Pulmonary artery endothelial cell (primary cell): Measurements from ENCODE around the gene CFAP58. TPM values are rescaled to one million over a fixed set of nuclear protein-coding genes. Genes with fewer than 3 reads are reported as not detected.

Experiments used
- DNase-seq: peaks from one replicate; pipeline ENCODE4 v3.0.0-alpha.2; 2011; ENCODE audit warnings: low read depth, low spot score
- total RNA-seq: library from RNA; depleted of rRNA; stranded (reverse); fragments of >200 nt; gene quantifications from 2 replicates; pipeline ENCODE4 v1.2.3, GENCODE V29; 2014

Gene CFAP58
- total RNA-seq, 1 donor from 2014 or later = 0.46 TPM

DNA sequence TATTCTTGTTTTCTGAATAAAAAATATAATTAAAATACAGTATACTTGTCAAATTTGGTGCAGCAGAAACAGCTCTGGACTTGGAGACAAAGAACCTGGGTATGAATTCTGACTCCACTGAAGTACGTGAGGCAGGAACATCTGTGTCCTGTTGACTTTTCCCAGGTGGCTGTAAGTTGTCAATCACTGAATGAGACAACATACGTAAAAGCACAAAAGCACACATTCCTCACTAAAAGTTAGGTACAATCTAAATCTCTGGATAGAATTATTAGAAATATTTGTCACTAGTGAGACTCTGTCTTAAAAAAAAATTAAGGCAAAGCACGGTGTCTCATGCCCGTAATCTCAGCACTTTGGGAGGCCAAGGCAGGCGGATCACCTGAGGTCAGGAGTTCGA is 18.1 kb downstream of the CFAP58 start:
- DNase-seq = no peak

DNA sequence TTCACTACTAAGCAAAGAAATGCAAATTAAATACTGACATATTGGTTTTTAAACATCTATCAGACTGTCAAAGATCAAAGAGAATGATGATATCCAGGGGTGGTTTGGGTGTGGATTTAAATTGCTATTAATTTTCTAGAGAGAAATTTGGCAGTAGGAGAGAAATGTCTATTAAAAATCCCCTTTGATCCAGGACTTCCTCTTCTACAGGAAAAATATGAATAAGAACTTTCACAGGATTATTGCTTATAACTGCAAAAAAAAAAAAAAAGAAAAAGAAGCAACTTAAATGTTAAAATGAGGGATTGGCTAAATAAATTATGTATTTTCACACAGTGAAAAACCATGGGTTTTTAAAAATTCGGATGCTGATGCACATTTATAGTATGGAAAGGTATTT is 21.0 kb downstream of the CFAP58 start:
- no peak for DNase-seq

DNA sequence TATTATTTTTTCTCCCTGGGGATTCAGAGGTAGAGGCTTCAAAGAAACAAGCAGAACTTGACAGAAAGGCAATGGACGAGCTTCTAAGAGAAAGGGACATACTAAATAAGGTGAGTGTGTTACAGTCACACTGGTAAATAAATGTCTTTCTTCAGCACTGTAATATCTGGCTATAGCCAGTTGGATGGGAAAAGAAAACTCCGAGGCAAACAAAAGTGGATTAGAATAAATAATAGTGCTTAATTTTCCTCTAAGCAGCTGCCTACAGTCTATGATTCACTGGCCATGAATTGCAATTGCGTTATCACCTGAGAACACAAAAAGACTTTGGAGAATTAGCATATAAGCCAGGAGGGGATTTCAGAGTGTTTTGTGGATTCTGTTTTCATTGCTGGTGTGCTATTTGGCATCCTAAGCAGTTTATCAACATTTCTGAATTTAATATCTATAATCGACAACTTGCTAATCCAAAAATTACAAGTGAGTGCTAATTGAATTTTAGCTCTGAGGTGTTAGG is 23.2 kb downstream of the CFAP58 start:
- DNase-seq = no peak

DNA sequence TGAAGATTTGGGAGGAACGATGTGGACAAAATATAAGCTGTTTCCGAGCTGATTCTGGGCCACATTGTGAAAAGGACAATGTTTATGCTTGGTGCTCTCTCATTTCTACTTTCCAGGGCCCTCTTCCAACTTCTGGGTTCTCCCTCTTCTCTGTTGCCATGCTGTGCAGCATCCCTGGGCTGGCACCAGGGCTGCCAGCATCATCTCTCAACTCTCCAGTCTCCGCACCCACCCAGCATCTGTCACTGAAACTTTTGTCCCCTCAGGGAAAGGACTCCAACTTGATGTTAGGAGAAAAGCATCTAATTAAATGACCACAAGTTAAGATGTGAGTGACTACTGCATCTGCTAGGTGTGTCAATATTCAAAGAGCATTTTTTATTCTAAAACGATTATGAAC is 26.7 kb downstream of the CFAP58 start:
- DNase-seq = no peak

DNA sequence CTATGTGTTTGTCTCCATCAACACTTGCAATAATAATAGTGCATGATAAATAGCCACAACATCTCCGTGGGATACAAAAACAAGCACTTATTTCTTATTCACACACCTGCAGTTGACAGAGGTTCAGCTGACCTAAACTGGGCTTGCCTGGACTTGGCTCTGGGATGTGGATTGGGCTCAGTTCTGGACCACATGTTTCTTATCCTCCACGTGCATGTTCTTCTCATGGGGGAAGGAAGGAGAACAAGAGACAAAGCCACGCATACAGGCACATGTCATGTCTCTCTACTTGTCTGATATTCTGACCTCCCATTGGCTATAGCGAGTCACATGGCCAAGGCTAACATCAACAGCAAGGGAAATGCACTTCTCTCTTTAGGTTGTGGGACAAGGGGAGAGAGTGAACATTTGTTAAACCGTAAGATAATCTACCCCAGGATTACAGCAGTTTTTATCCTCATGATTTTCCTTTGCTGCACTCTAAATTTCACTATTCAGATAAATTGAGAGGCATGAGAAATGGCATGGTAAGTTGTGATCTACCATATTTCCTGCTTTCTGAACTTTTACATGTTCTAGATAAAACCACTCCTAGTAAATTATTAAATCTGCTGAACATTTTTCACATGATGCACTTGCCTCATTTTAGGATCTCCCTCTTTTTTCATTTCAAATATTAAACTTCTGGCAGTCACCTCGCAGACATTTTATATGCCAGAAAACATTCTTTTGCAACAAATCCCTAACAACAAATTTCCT is 33.7 kb downstream of the CFAP58 start:
- DNase-seq = no peak

DNA sequence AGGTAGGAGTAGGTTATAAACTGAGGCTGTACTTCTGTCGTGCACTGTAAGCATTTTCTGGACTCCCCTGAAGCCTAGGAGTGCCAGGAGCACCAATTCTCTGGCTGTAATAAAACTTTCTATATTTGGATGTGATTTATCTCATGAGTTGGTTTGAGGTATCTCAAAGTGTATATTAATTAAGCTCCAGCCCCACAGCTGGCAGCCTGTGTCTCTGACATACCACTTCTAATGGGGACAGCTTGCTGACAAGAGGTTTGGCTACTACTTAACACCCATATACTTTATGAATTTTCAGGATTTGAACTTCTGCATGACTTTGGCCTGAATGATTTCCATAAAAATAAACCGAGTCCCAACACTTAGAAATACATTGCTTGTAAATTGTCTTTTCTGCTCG is 35.2 kb downstream of the CFAP58 start:
- no peak for DNase-seq

DNA sequence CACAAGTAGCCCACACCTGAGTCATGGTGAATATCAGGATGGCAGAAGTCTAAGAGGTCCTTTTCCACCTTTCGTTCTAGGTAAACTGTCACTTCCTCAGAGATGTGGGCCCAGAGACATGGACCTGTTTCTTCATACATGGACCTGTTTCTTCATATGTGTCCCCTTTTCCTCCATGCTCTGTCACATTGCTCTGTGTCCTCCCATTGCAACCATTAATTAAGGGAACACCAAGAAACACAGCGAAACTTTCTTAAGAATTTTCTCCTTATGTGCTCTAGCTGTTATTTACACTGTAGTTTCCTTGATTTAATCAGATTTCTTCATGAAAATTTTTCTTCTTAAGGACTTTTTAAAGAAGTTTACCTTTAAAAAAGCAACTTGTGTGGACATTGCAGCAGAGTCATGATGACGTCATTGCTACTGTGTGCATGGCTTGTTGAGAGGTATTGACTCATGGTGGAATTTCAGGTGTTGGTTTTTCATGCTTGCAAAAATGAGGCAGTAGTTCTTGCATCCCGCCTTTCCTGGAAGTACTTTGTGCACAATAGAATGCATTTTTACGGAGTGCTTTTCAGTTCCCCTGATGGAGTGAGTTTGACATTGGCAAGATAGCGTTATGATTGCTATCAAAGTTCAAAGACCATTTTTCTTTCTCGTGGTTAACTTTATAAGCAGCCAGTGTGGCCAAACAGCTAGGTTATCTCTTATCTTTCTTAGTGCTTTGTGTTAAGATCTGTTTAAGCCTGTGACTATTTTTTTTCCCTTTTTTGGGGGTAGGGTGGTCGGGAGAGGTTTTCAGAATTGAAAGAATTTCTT is 37.7 kb downstream of the CFAP58 start:
- DNase-seq = no peak

DNA sequence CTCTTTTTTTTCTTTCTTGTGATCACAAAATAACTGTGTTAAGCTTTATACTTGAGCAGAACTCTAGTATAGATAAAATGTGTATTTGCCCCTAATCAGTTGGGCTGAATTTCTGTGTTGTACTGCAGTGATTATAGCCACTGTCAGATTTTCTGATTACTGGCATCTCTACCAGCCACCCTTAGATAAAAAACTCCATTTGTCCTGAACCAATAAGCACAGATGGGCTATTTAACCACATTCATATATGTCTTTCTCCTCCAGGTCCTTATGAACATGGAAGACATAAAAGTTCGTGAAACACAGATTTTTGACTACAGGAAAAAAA is 38.3 kb downstream of the CFAP58 start:
- no peak for DNase-seq

DNA sequence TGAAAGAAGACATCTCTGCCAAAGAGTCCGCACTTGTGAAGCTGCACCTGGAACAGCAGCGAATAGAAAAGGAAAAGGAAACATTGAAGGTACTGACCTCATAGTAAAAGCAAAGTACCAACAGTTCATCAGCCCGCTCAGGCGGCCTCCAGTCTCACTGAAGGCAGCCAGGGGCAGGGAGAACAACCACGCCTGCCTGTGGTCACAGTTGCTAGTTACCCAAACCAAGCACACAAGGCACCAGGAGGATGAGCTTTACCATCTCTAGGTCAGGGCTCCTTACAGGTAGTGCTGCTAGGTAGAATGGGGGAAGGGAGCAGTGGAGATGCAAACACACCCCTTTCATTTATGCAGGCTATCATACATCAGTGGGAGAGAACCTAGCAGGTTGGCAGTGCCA is 39.8 kb downstream of the CFAP58 start:
- DNase-seq = no peak

DNA sequence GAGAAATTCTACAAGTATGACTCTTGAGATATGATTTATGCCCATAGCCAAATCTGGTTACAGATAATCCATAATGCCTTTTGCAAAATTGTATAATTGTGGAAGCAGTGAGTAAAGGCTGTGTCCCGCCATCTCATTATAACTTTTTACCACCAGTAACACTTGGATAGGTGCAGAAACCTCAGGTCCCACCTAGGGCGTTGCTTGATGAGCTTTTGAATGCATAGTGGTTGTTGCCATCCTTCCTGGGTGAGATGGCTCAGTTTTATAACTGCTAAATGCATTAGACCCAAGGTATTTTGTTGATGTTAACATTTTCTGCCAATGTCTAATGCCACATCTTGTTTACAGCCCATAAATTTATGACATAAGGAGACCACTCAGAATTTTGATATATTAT is 42.9 kb downstream of the CFAP58 start:
- no peak for DNase-seq

DNA sequence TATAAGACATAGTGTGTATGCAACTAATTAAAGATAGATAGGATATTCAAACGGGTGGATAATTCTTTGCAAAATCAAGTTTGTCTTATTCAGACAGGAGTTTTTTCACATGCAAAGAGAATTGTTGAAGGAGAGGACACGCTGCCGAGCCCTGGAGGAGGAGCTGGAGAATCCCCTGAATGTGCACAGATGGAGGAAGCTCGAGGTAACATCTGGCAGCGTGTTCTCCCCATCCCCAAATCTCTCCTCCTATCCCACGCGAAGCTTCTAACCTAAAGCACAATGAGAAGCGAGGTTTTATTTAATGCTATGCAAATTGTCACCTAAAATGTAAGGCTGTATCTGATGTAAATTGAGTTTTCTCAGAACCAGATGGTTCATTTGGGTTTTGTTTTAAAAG is 50.0 kb downstream of the CFAP58 start:
- DNase-seq = no peak

DNA sequence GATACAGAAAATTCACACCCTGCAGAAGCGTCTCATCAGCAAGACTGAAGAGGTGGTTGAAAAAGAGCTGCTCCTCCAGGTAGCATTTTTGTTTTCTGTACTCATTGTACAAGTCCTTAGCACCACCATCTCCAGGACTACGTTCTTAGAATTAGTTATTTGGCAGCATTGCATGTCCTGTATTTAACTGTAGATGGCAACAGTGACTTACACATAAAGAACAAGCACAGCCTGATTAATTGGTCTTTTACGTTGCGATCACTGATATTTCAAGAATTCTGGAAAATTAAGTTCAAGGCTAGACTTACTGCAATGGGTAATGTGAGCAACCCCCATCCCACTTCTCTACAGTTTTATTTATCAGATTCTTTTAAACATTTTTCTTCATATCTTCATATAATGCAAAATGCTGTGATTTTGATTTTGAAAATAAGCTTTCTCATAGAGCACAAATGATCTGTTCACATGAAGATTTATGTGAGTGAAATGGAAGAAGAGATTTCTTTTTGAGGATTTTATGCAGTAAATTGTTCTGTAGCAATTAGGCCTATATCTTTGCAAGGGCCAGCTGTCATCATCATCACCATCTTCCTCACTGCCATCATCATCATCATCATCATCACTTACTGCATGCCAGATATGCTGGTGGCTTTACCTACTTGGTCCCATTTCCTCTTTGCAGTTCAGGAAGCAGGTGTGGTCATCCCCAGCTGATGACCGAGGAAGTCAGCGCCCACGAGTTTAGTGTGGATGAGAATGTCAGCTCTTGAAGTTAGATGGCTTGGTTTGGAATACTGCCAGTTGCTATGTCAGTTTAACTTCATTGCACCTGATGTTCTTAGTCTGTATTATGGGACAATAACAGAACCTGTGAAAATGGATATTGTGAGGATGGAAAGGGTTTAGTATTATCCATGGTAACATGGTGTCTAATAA is 53.4 kb downstream of the CFAP58 start:
- DNase-seq = no peak

DNA sequence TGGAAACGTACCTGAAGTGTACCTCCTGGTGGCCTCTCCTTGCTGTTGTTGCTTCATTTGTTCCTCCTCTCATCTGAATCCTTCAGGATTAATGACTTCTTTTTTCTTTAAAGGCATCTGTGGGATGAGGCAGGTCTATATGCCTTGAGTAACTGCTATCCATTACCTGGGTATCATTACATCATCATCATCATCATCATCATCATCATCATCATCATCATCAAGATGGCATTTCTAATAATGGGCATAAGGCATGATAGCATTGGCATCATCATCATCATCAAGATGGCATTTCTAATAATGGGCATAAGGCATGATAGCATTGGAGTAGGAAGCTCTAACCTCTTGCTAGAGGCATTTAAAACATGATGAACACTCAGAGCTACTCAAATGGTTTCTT is 59.9 kb downstream of the CFAP58 start:
- no peak for DNase-seq

DNA sequence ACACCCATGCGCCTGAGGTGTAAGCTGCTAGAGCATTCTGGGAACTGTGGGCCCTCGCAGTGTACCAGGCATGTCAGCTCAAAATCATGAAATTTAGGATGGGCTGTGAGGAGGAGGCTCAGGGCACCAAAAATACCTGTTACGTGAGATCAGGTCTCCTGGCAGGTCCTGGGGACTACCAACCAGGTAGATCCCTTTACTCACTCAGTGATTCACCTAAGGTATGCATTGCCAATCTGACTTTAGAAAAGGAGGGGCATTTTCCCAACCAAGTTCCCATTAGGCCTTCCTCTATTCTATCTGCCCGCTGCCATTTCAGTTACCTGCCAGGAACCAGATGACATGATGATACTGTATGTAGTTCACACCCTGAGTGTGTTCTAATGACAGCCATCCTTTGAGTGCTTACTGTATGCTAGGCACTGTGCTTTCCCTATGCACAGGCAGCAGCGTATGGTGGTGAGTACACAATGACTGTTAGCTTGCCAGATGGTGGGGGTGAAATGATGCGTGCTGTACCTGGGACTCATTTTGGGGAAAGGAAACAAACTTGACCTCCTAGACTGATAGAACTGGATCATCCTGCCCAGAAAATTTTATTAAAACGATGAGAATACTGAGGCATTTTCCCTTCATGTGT is 62.0 kb downstream of the CFAP58 start:
- no peak for DNase-seq

DNA sequence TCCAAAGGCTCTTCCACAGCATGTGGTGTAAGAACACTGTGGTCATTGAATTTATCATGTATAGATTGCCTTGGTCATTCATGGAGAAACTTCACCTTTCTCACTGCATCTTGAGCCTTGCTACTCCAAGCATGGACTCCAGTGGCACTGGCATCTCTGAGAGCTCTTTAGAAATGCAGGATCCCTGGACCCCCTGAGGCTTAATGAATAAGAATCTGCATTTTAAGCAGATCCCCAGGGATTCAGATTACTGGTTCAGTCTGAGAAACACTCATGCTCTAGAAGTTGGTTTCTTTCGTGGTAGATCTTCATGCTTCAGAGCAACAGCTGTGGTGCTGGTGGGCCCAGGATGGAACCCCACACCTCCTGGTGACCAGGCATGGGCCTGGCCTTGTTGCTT is 63.2 kb downstream of the CFAP58 start:
- no peak for DNase-seq

DNA sequence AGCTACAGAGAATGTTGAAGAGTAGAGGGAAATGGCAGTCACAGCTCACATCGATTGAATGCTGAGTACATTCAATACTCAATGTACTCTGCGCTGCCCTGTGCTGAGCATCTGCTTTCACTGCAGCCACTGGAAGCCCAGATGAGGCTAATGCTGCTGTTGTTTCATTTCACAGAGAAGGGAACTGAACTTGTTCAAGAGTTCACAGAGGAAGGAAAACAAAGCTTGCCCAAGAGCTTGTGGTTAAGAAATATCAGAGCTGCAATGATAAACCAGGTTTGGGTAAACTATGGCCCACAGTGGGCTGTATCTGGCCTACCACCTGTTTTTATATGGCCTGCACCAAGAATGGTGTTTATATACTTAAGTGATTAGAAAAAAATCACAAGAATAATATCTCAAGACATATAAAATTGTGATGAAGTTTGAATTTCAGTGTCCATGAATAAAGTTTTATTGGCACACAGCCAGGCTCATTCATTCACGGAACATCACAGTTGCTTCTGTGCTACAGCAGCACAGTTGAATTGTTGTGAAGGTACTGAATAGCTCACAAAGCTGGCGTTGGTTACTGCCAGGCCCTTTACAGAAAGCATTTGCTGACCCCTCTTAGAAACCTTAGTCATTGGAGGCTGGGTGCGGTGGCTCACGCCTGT is 64.1 kb downstream of the CFAP58 start:
- no peak for DNase-seq

DNA sequence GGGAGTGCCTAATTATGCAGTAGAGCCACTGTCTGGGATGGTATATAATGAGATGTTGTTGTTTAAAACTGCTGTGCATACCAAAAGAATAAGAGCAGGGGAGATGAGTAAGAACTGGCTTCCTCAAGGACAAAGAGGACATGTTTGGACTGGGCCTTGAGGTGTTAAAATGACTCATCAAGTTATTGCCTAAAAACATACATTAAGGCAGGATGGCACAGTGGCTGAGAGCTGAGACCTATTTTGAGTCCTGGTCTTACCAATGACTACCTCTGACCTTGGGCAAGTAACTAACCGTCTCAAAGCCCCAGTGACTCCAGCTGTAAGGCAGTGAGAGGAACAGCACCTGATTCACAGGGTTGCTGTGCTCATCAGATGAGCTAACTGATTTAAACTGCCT is 71.1 kb downstream of the CFAP58 start:
- no peak for DNase-seq

DNA sequence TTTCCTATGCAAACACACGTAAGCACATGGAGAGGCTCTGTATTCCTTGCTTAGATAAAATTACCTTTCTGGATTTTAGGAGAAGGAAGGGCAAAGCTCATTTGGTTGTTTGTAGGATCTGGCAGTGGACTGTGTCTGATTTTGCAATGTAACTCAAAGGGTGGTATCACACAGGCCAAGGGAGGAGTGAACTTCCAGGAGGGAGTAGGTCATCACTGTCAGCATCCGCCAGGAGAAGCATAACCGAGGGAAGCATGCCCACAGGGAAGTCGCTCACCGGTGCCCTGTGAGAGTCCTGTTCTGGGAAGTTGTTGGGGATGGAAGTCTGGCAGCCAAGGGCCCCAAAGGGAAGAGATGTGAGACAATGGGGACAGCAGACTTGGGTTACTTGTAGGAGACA is 74.4 kb downstream of the CFAP58 start:
- DNase-seq = no peak

DNA sequence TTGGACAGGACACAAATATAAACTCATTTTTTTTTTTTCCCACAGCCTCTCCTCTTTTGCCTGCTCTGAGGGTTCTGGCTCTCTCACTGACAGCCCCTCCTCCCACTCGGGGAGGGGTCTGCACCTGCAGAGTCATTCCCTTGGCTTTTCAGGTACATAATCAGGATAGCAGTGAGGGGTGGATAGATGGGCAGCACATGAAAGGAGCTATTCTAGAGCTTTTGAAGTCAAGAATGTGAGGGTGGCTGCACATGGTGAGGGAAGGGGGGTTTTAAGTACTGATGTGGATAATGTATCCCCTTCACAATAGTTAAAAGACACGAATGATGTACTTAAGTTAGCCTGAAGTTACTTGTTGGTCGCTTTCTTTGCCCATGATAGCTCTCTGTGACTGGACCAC is 76.2 kb downstream of the CFAP58 start:
- DNase-seq = no peak

DNA sequence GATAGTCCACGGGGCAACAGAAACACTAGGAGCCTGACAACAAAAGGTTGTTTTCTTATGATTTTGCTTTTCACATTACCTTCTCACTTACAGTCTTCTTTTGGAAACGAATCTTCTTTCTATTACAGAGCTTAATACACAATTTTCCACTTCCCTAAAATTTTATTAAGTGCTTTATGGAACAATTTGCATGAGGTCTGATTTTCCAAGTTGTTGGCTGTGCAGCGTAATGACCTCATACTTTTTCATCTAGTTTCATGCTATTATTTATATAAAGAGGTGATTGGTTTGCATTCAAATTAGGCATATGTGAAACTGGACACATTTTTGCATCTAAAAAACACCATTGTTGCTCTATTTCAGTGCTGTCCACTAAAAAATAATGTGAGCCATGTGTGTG is 76.7 kb downstream of the CFAP58 start:
- DNase-seq = no peak

DNA sequence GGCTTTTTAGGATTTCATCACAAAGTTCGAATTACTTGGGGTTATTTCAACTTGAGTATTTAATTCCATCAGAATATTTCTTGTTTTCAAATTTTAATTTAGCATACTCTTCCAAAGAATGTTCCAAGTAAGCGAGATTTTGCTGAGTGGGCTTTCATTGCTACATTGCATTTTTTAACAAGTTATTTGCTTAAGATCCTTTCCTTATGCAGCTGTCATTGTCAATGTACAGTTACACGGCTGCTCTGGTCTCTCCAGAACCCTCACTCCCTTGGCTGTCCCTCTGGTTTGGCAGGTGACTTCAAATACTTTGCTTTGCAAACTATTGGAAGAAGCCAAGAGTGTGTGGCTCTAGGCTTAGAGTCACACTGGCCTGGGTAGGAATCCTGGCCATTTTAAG is 80.0 kb downstream of the CFAP58 start:
- no peak for DNase-seq
